ENCODE measurements around the gene TJP2. TPM values are rescaled to one million over a fixed set of nuclear protein-coding genes. Genes with fewer than 3 reads are reported as not detected.

TJP2 gene
- total and polyA plus RNA-seq, 2 donors (not counting 3 experiments of a cell fraction or from before 2014, with no cell fraction given): 83.0 to 168 TPM

DNA sequence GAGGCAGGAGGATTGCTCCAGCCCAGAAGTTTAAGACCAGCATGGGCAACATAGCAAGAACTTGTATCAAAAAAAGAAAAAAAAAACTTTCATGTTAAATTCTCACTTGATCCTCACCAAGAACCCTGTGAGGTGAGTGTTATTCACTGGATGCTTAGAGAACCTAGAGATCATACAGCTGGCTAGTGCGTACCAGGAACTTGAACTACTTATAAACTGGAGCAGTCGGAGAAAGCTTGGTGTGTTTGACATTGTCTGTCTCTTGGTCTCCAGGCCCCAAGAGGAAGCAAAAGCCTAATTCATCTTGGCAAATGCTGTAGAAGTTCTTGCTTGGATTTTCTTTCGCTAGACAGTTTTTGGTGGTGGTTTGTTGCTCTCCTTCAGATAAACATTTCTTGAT lies 18.1 kb downstream of the TJP2 start:
- H2AFZ ChIP-seq (ENCODE audit: low read depth, low read length): no peak overlapping the region
- H3K27me3 ChIP-seq (ENCODE audit: control insufficient read depth in 2 of 2, insufficient read depth in 2 of 2, low read length in 2 of 2): no peaks in the 10 kb centered on the region
- POLR2A ChIA-PET: interaction anchor here (1.0 kb wide), 1 partner anchor 157 kb away, joined by 3 read pairs; the partner anchor contains the start of gene FXN
- peaks cover 18% of the 10 kb centered on the region for H3K4me1 ChIP-seq (ENCODE audit: control insufficient read depth, extremely low read depth, insufficient read depth, low read length)
- dilution Hi-C loops (cut with MboI; ENCODE audit: extremely low pct_ligation_motif_present, low sequenced_read_pairs): no loop called here
- FAIRE-seq (no peak), DNase-seq (ENCODE audit: low read depth, low spot score) (no peak)
- no peaks in the 10 kb centered on the region for H3K9me3 ChIP-seq (replicated peaks; ENCODE audit: control insufficient read depth, insufficient read depth, low read length)
- no peak overlapping the region for H3K4me2 ChIP-seq (ENCODE audit: insufficient read depth, low read length)
- H3K79me2 ChIP-seq (ENCODE audit: control insufficient read depth, insufficient read depth, low read length): peaks cover 94% of the 10 kb centered on the region
- intact Hi-C loops (cut with micrococcal nuclease): loop anchor here (2.0 kb wide), 1 partner anchor 33 kb away; no protein-coding TSS in a partner anchor
- H3K9me1 ChIP-seq (replicated peaks; ENCODE audit: control insufficient read depth, extremely low read depth, insufficient read depth, low read length): no peaks in the 10 kb centered on the region
- H4K20me1 ChIP-seq (replicated peaks; ENCODE audit: control insufficient read depth, extremely low read depth, insufficient read depth, low read length): no peaks in the 10 kb centered on the region
- BruUV-seq (replicated peaks): no TSS peak
- no peak overlapping the region for H3K4me3 ChIP-seq (replicated peaks in 1 of 3; ENCODE audit: insufficient read depth in 1 of 3, low read depth in 1 of 3, low read length in 3 of 3)
- H3K36me3 ChIP-seq (ENCODE audit: control insufficient read depth in 2 of 2, extremely low read depth in 1 of 2, insufficient read depth in 2 of 2, low read length in 2 of 2): no peaks in the 10 kb centered on the region
- no peak overlapping the region for H3K9ac ChIP-seq (replicated peaks; ENCODE audit: extremely low read depth, insufficient read depth, low read length)
- no peak for TF ChIP-seq MYC (IDR thresholded peaks at IDR 0.05; ENCODE audit: low read depth, low read length)
- H3K27ac ChIP-seq (ENCODE audit: insufficient read depth, low read depth, low read length): no peak overlapping the region
- CTCF ChIA-PET: interaction anchor here (1.4 to 10.1 kb wide), 14 partner anchors 11 to 157 kb away, joined by 6 to 281 read pairs (median 15); partner anchors contain the start of genes FXN and TJP2

DNA sequence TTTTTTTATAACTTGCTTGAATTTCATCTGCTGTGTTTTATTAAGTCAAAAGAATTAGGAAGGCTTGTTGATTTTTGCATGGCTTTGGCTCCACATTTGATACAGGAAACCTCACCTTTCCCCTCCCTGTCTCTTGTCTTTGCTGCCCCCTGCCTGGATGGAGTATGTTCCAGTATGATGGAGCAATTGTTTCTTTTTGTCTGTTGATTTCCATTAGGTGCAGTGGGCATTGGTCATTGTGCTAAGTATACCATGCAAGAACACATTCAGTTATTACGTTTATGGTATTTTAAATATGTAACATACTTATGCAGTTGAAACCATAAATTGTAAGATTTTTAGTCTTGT lies 19.6 kb downstream of the TJP2 start:
- H3K4me1 ChIP-seq (ENCODE audit: control insufficient read depth, extremely low read depth, insufficient read depth, low read length): peaks cover 14% of the 10 kb centered on the region
- H3K4me3 ChIP-seq (replicated peaks in 1 of 3; ENCODE audit: insufficient read depth in 1 of 3, low read depth in 1 of 3, low read length in 3 of 3): no peak overlapping the region
- H3K4me2 ChIP-seq (ENCODE audit: insufficient read depth, low read length): no peak overlapping the region
- dilution Hi-C loops (cut with MboI; ENCODE audit: extremely low pct_ligation_motif_present, low sequenced_read_pairs) (no loop called here), intact Hi-C loops (cut with micrococcal nuclease) (loop anchor here (1.0 to 2.0 kb wide), 6 partner anchors 35 to 158 kb away; partner anchors contain the start of gene FXN)
- H3K79me2 ChIP-seq (ENCODE audit: control insufficient read depth, insufficient read depth, low read length): peaks cover 93% of the 10 kb centered on the region
- POLR2A ChIA-PET: interaction anchor here (0.5 to 1.0 kb wide), 4 partner anchors 19 to 140 kb away, joined by 3 to 5 read pairs (median 4); no protein-coding TSS in a partner anchor
- CTCF ChIA-PET: interaction anchor here (0.6 to 10.1 kb wide), 53 partner anchors 8 to 189 kb away, joined by 3 to 281 read pairs (median 6); partner anchors contain the start of genes FXN and TJP2
- no peaks in the 10 kb centered on the region for H3K9me1 ChIP-seq (replicated peaks; ENCODE audit: control insufficient read depth, extremely low read depth, insufficient read depth, low read length)
- no peak for FAIRE-seq
- TF ChIP-seq POLR2AphosphoS5 (IDR thresholded peaks at IDR 0.05; ENCODE audit: insufficient read depth, low read depth, low read length) (no peak), FOS (IDR thresholded peaks at IDR 0.05; ENCODE audit: borderline replicate concordance, insufficient read depth, low read length) (no peak), POLR2A (IDR thresholded peaks at IDR 0.05; ENCODE audit: low read depth, low read length) (no peak), JUN (IDR thresholded peaks at IDR 0.05; ENCODE audit: borderline replicate concordance, insufficient read depth, insufficient read length, low read depth) (no peak), MYC (IDR thresholded peaks at IDR 0.05; ENCODE audit: low read depth, low read length) (no peak), EZH2 (IDR thresholded peaks at IDR 0.05; ENCODE audit: borderline replicate concordance, low read depth, low read length, severe bottlenecking) (no peak), GATA2 (IDR thresholded peaks at IDR 0.05; ENCODE audit: insufficient read depth, insufficient read length, low read depth, low read length) (no peak)
- TF ChIP-seq, protein P1, sequence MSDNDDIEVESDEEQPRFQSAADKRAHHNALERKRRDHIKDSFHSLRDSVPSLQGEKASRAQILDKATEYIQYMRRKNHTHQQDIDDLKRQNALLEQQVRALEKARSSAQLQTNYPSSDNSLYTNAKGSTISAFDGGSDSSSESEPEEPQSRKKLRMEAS (IDR thresholded peaks at IDR 0.05; ENCODE audit: insufficient read depth, insufficient read length): no peak
- TF ChIP-seq, protein P2, sequence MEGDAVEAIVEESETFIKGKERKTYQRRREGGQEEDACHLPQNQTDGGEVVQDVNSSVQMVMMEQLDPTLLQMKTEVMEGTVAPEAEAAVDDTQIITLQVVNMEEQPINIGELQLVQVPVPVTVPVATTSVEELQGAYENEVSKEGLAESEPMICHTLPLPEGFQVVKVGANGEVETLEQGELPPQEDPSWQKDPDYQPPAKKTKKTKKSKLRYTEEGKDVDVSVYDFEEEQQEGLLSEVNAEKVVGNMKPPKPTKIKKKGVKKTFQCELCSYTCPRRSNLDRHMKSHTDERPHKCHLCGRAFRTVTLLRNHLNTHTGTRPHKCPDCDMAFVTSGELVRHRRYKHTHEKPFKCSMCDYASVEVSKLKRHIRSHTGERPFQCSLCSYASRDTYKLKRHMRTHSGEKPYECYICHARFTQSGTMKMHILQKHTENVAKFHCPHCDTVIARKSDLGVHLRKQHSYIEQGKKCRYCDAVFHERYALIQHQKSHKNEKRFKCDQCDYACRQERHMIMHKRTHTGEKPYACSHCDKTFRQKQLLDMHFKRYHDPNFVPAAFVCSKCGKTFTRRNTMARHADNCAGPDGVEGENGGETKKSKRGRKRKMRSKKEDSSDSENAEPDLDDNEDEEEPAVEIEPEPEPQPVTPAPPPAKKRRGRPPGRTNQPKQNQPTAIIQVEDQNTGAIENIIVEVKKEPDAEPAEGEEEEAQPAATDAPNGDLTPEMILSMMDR (IDR thresholded peaks at IDR 0.05; ENCODE audit: extremely low read depth in 1 of 2, insufficient read depth in 1 of 2, low read depth in 1 of 2, low read length in 2 of 2): no peak
- no peaks in the 10 kb centered on the region for H3K9me3 ChIP-seq (replicated peaks; ENCODE audit: control insufficient read depth, insufficient read depth, low read length)
- peak; percentile 35 for DNase-seq (ENCODE audit: low read depth, low spot score)
- H2AFZ ChIP-seq (ENCODE audit: low read depth, low read length): no peak overlapping the region
- H3K36me3 ChIP-seq (ENCODE audit: control insufficient read depth in 2 of 2, extremely low read depth in 1 of 2, insufficient read depth in 2 of 2, low read length in 2 of 2): no peaks in the 10 kb centered on the region
- H4K20me1 ChIP-seq (replicated peaks; ENCODE audit: control insufficient read depth, extremely low read depth, insufficient read depth, low read length): no peaks in the 10 kb centered on the region
- BruUV-seq (replicated peaks): no TSS peak
- no peak overlapping the region for H3K9ac ChIP-seq (replicated peaks; ENCODE audit: extremely low read depth, insufficient read depth, low read length)
- H3K27me3 ChIP-seq (ENCODE audit: control insufficient read depth in 2 of 2, insufficient read depth in 2 of 2, low read length in 2 of 2): no peaks in the 10 kb centered on the region
- H3K27ac ChIP-seq (ENCODE audit: insufficient read depth, low read depth, low read length): no peak overlapping the region

Data from endothelial cell of umbilical vein (primary cell).